Endothelial cell of umbilical vein (primary cell): Measurements from ENCODE around the gene CHMP4B. TPM values are rescaled to one million over a fixed set of nuclear protein-coding genes. Genes with fewer than 3 reads are reported as not detected.

ENCODE experiments used
- BruUV-seq: library from RNA; stranded (reverse); fragments of 400-500 nt; replicated peaks from 2 replicates; lab custom pipeline; 2021; lab: Mats Ljungman, UMichigan
- CTCF ChIA-PET: fragments of 300-600, 350-600 bp; sonication (Branson Sonifier 250); formaldehyde crosslinking; loops from one replicate; lab custom pipeline; 2021; ENCODE audit warnings: antibody characterized with exemption, inconsistent platforms; lab: Charles Lee
- POLR2A ChIA-PET: fragments of 300-600, 350-600 bp; sonication (Branson Sonifier 250); formaldehyde crosslinking; loops from one replicate; lab custom pipeline; 2021; ENCODE audit warnings: antibody characterized with exemption, inconsistent platforms; lab: Charles Lee
- DNase-seq: peaks from one replicate; pipeline ENCODE4 v3.0.0-alpha.2; 2011; ENCODE audit warnings: low read depth, low spot score
- FAIRE-seq: peaks from 2 replicates; lab custom pipeline; 2011; peaks lifted over from hg19 to GRCh38; lab: Jason Lieb, UNC
- H2AFZ ChIP-seq: 2 replicates; pipeline ENCODE4 v1.6.0; 2012; ENCODE audit warnings: low read depth, low read length, control low read depth, inconsistent platforms
- H3K27ac ChIP-seq: 2 replicates; pipeline ENCODE4 v1.5.1; 2011; ENCODE audit warnings: low read depth, mild to moderate bottlenecking, control low read depth, low read length, moderate library complexity; ENCODE audit not compliant: insufficient read depth
- H3K27me3 ChIP-seq, 2 experiments: 2 replicates each; pipeline versions ENCODE4 v1.6.0 to v1.6.1; 2011; ENCODE audit warnings: low read length in 2 of 2, mixed read lengths in 1 of 2; ENCODE audit not compliant: control insufficient read depth in 2 of 2, insufficient read depth in 2 of 2
- H3K36me3 ChIP-seq, 2 experiments: 2 replicates in 1 of 2; 3 replicates in 1 of 2; pipeline ENCODE4 v1.5.1; 2011; ENCODE audit warnings: low read length in 2 of 2, mild to moderate bottlenecking in 1 of 2, moderate library complexity in 1 of 2; ENCODE audit not compliant: control insufficient read depth in 2 of 2, insufficient read depth in 2 of 2; ENCODE audit errors: extremely low read depth in 1 of 2
- H3K4me1 ChIP-seq: 3 replicates; pipeline ENCODE4 v1.5.1; 2011; ENCODE audit warnings: mild to moderate bottlenecking, low read length; ENCODE audit not compliant: control insufficient read depth, insufficient read depth; ENCODE audit errors: extremely low read depth
- H3K4me2 ChIP-seq: 2 replicates; pipeline ENCODE4 v1.6.1; 2011; ENCODE audit warnings: low read length, control low read depth, mixed read lengths; ENCODE audit not compliant: insufficient read depth
- H3K4me3 ChIP-seq, 3 experiments: fragments of 200-600 bp in 1 of 3; sonication (generic), shearing (Covaris generic) in 1 of 3; replicated peaks in 1 of 3; 2 replicates each; pipeline ENCODE4 v1.5.1; 2011 to 2016; ENCODE audit warnings: control low read depth in 3 of 3, low read length in 3 of 3, mild to moderate bottlenecking in 2 of 3, inconsistent platforms in 1 of 3, low read depth in 1 of 3, moderate library complexity in 1 of 3; ENCODE audit not compliant: insufficient read depth in 1 of 3
- H3K79me2 ChIP-seq: 2 replicates; pipeline ENCODE4 v1.6.0; 2012; ENCODE audit warnings: low read length, inconsistent platforms; ENCODE audit not compliant: control insufficient read depth, insufficient read depth
- H3K9ac ChIP-seq: replicated peaks from 2 replicates; pipeline ENCODE3; 2011; ENCODE audit warnings: low read length, control low read depth; ENCODE audit not compliant: insufficient read depth; ENCODE audit errors: extremely low read depth
- H3K9me1 ChIP-seq: replicated peaks from 3 replicates; pipeline ENCODE4 v1.6.0; 2011; ENCODE audit warnings: mild to moderate bottlenecking, low read length; ENCODE audit not compliant: control insufficient read depth, insufficient read depth; ENCODE audit errors: extremely low read depth
- H3K9me3 ChIP-seq: replicated peaks from 2 replicates; pipeline ENCODE4 v1.5.1; 2012; ENCODE audit warnings: low read length, inconsistent platforms; ENCODE audit not compliant: control insufficient read depth, insufficient read depth
- H4K20me1 ChIP-seq: replicated peaks from 2 replicates; pipeline ENCODE3; 2011; ENCODE audit warnings: mild to moderate bottlenecking, low read length; ENCODE audit not compliant: control insufficient read depth, insufficient read depth; ENCODE audit errors: extremely low read depth
- EZH2 ChIP-seq: IDR thresholded peaks from 2 replicates; pipeline ENCODE4 v1.6.1; 2012; ENCODE audit warnings: borderline replicate concordance, low read depth, mild to moderate bottlenecking, moderate library complexity, low read length, inconsistent platforms; ENCODE audit not compliant: severe bottlenecking
- FOS ChIP-seq: IDR thresholded peaks from 2 replicates; pipeline ENCODE4 v1.6.1; 2011; ENCODE audit warnings: mild to moderate bottlenecking, low read length, moderate library complexity, borderline replicate concordance; ENCODE audit not compliant: insufficient read depth
- GATA2 ChIP-seq: IDR thresholded peaks from 2 replicates; pipeline ENCODE4 v1.7.0; 2011; ENCODE audit warnings: low read depth, mild to moderate bottlenecking, moderate library complexity, mixed read lengths, low read length; ENCODE audit not compliant: insufficient read length, insufficient read depth
- JUN ChIP-seq: IDR thresholded peaks from 2 replicates; pipeline ENCODE4 v1.6.1; 2011; ENCODE audit warnings: borderline replicate concordance, low read depth; ENCODE audit not compliant: insufficient read length, insufficient read depth
- MYC ChIP-seq: IDR thresholded peaks from one replicate; pipeline ENCODE4 v1.6.1; 2011; ENCODE audit warnings: mild to moderate bottlenecking, low read depth, low read length
- POLR2A ChIP-seq: IDR thresholded peaks from 2 replicates; pipeline ENCODE4 v1.6.1; 2012; ENCODE audit warnings: low read depth, mild to moderate bottlenecking, control low read depth, low read length
- POLR2AphosphoS5 ChIP-seq: IDR thresholded peaks from 2 replicates; pipeline ENCODE4 v1.6.1; 2012; ENCODE audit warnings: low read depth, mild to moderate bottlenecking, control low read depth, low read length, moderate library complexity; ENCODE audit not compliant: insufficient read depth
- dilution Hi-C: fragments of 300-500 bp; cut with MboI; formaldehyde crosslinking; loops from one replicate; pipeline ENCODE4 v1.15.0; 2019; ENCODE audit warnings: low sequenced_read_pairs; ENCODE audit not compliant: extremely low pct_ligation_motif_present
- intact Hi-C: fragments of 100-400 bp; cut with micrococcal nuclease; formaldehyde crosslinking; loops from one replicate; pipeline ENCODE4 v1.10.0; 2022
- polyA plus RNA-seq, 4 experiments: library from polyadenylated mRNA; depleted of rRNA in 3 of 4; stranded (reverse) in 3 of 4; unstranded in 1 of 4; fragments of >200 nt; gene quantifications; 2 replicates each; pipeline versions ENCODE4 v1.2.1 to v1.2.3, GENCODE V29; 2011 to 2012; ENCODE audit warnings: missing spikeins in 1 of 4
- total RNA-seq: library from RNA; stranded (reverse); gene quantifications from 2 replicates; pipeline ENCODE4 v1.2.3, GENCODE V29; 2021
- TF ChIP-seq, protein P1 (sequence below): IDR thresholded peaks from 2 replicates; pipeline ENCODE4 v1.6.1; 2011; ENCODE audit not compliant: insufficient read depth, insufficient read length
- TF ChIP-seq, protein P2 (sequence below), 2 donors: IDR thresholded peaks; 1 replicate in 1 of 2; 2 replicates in 1 of 2; pipeline ENCODE4 v1.5.1; 2011; ENCODE audit warnings: low read length in 2 of 2, mild to moderate bottlenecking in 2 of 2, moderate library complexity in 2 of 2, control low read depth in 1 of 2, inconsistent platforms in 1 of 2, low read depth in 1 of 2; ENCODE audit not compliant: insufficient read depth in 1 of 2; ENCODE audit errors: extremely low read depth in 1 of 2

CHMP4B gene
- total and polyA plus RNA-seq, 2 donors (not counting 3 experiments of a cell fraction or from before 2014, with no cell fraction given): 64.7 to 112 TPM

DNA sequence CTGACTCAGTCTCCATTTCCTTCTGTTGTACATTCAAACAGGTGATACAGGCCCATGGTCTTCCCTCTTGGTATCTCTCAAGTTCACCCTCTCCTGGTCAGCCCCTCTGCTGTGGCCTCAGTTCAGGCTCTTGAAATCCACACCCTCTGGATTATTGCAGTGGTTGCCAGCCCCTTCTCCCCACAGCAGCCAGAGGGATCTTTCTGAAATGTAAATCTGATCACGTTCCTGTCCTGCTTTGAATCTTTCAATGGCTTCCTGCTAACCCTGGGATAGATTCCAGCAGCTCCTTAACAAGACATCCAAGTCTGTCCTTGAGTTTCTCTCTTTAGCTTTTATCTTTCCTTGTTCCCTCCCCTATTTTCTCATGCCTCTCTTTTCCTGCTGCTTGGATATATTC, 22.2 kb downstream of the CHMP4B start:
- no peak overlapping the region for H3K27ac ChIP-seq
- intact Hi-C loops: no loop called here
- no peak overlapping the region for H3K9ac ChIP-seq
- dilution Hi-C loops: no loop called here
- DNase-seq (no peak), FAIRE-seq (no peak)
- no peak overlapping the region for H3K4me2 ChIP-seq
- peaks cover 21% of the 10 kb centered on the region for H3K4me1 ChIP-seq
- peaks cover 0 to 4% of the 10 kb centered on the region in 2 experiments for H3K36me3 ChIP-seq
- TF ChIP-seq, protein P1, sequence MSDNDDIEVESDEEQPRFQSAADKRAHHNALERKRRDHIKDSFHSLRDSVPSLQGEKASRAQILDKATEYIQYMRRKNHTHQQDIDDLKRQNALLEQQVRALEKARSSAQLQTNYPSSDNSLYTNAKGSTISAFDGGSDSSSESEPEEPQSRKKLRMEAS: no peak
- TF ChIP-seq POLR2AphosphoS5 (no peak), EZH2 (no peak), MYC (no peak), JUN (no peak), POLR2A (no peak), GATA2 (no peak), FOS (no peak)
- TF ChIP-seq, protein P2, sequence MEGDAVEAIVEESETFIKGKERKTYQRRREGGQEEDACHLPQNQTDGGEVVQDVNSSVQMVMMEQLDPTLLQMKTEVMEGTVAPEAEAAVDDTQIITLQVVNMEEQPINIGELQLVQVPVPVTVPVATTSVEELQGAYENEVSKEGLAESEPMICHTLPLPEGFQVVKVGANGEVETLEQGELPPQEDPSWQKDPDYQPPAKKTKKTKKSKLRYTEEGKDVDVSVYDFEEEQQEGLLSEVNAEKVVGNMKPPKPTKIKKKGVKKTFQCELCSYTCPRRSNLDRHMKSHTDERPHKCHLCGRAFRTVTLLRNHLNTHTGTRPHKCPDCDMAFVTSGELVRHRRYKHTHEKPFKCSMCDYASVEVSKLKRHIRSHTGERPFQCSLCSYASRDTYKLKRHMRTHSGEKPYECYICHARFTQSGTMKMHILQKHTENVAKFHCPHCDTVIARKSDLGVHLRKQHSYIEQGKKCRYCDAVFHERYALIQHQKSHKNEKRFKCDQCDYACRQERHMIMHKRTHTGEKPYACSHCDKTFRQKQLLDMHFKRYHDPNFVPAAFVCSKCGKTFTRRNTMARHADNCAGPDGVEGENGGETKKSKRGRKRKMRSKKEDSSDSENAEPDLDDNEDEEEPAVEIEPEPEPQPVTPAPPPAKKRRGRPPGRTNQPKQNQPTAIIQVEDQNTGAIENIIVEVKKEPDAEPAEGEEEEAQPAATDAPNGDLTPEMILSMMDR (IDR thresholded peaks at IDR 0.05; ENCODE audit: extremely low read depth in 1 of 2, insufficient read depth in 1 of 2, low read depth in 1 of 2, low read length in 2 of 2): no peak
- no peak overlapping the region for H2AFZ ChIP-seq
- POLR2A ChIA-PET: interaction anchor here (0.8 kb wide), 1 partner anchor 9 kb away, joined by 3 read pairs; no protein-coding TSS in a partner anchor
- H4K20me1 ChIP-seq: peaks cover 26% of the 10 kb centered on the region
- H3K9me3 ChIP-seq: no peaks in the 10 kb centered on the region
- H3K4me3 ChIP-seq: no peak overlapping the region
- BruUV-seq: no TSS peak
- no peaks in the 10 kb centered on the region for H3K27me3 ChIP-seq
- H3K9me1 ChIP-seq: no peaks in the 10 kb centered on the region
- peaks cover 96% of the 10 kb centered on the region for H3K79me2 ChIP-seq
- CTCF ChIA-PET: no interaction called here
